Breast epithelium (tissue), 4 donors: ENCODE measurements around the gene PRMT6. TPM values are rescaled to one million over a fixed set of nuclear protein-coding genes. Genes with fewer than 3 reads are reported as not detected.

ENCODE experiments used
- DNase-seq, 2 donors: peaks; one replicate each; pipeline ENCODE4 v3.0.0-alpha.2; 2019; ENCODE audit warnings: low spot score in 2 of 2
- H3K27ac ChIP-seq, 2 donors: fragments of 200-600 bp; sonication (generic) in 1 of 2; one replicate each; pipeline ENCODE4 v1.5.1; 2016 to 2019; ENCODE audit warnings: mild to moderate bottlenecking in 1 of 2
- H3K27me3 ChIP-seq, 2 donors: fragments of 200-600 bp; sonication (generic) in 1 of 2; one replicate each; pipeline versions ENCODE4 v1.5.1 to v1.6.0; 2017 to 2019; ENCODE audit warnings: control low read depth in 1 of 2, mild to moderate bottlenecking in 1 of 2
- H3K36me3 ChIP-seq: fragments of 200-600 bp; one replicate; pipeline ENCODE4 v1.5.1; 2019
- H3K4me1 ChIP-seq, 2 donors: fragments of 200-600 bp; sonication (generic); one replicate each; pipeline ENCODE4 v1.5.1; 2016 to 2019; ENCODE audit warnings: control low read depth in 1 of 2
- H3K4me3 ChIP-seq, 3 donors: fragments of 200-600 bp; sonication (generic); 1 replicate in 2 of 3; 2 replicates in 1 of 3; pipeline ENCODE4 v1.5.1; 2016 to 2019; ENCODE audit warnings: mild to moderate bottlenecking in 3 of 3, moderate library complexity in 2 of 3
- H3K9me3 ChIP-seq, 2 donors: fragments of 200-600 bp; sonication (generic) in 1 of 2; one replicate each; pipeline ENCODE4 v1.5.1; 2016 to 2019; ENCODE audit warnings: control low read depth in 1 of 2
- CTCF ChIP-seq, 3 donors: fragments of 450-650 bp; IDR thresholded peaks; one replicate each; pipeline ENCODE4 v1.5.1; 2016 to 2017; ENCODE audit warnings: antibody characterized with exemption in 3 of 3, mild to moderate bottlenecking in 3 of 3, moderate library complexity in 3 of 3
- POLR2A ChIP-seq: fragments of 450-650 bp; IDR thresholded peaks from one replicate; pipeline ENCODE4 v1.6.1; 2016; ENCODE audit warnings: antibody characterized with exemption, mild to moderate bottlenecking, moderate library complexity
- POLR2AphosphoS5 ChIP-seq, 3 donors: sonication (generic); formaldehyde crosslinking; IDR thresholded peaks; one replicate each; pipeline ENCODE4 v1.6.1; 2017; ENCODE audit warnings: antibody characterized with exemption in 3 of 3
- intact Hi-C: fragments of 100-400 bp; cut with DNase I; formaldehyde crosslinking; loops from one replicate; pipeline ENCODE4 v1.15.1; 2023; ENCODE audit warnings: low total_unique reads
- total RNA-seq, 3 donors: library from RNA; depleted of rRNA; stranded (reverse); fragments of >200 nt; gene quantifications; one replicate each; pipeline ENCODE4 v1.1.0, GENCODE V29; 2016

The PRMT6 gene
- total RNA-seq, 3 donors from 2014 or later: 6.7 to 18.7 (median 17.6) TPM

- Histone ChIP-seq H3K4me3 (no peak overlapping the region), H3K36me3 (no peaks in the 10 kb centered on the region), H3K27ac (no peak overlapping the region), H3K27me3 (no peaks in the 10 kb centered on the region), H3K9me3 (no peaks in the 10 kb centered on the region), H3K4me1 (no peaks in the 10 kb centered on the region)
- TF ChIP-seq POLR2AphosphoS5 (IDR thresholded peaks at IDR 0.05): no peak
- no peak for TF ChIP-seq POLR2A
- no peak for TF ChIP-seq CTCF (IDR thresholded peaks at IDR 0.05)
- intact Hi-C loops: no loop called here
- no peak for DNase-seq
Measured at GRCh38 chr1:107098961-107099360, 42.5 kb downstream of the PRMT6 start.

- DNase-seq: no peak
- intact Hi-C loops: no loop called here
Measured at GRCh38 chr1:107100331-107100984, 44.0 kb downstream of the PRMT6 start.

GRCh38 chr1:107105914-107106313, 49.4 kb downstream of the PRMT6 start:
- Histone ChIP-seq H3K4me1 (no peaks in the 10 kb centered on the region), H3K27ac (no peak overlapping the region), H3K4me3 (no peak overlapping the region), H3K9me3 (no peaks in the 10 kb centered on the region), H3K36me3 (no peaks in the 10 kb centered on the region), H3K27me3 (no peaks in the 10 kb centered on the region)
- no peak for TF ChIP-seq CTCF (IDR thresholded peaks at IDR 0.05)
- TF ChIP-seq POLR2AphosphoS5 (IDR thresholded peaks at IDR 0.05): no peak
- TF ChIP-seq POLR2A: no peak
- intact Hi-C loops: loop anchor here (2.0 kb wide), 1 partner anchor 15 kb away; no protein-coding TSS in a partner anchor
- no peak for DNase-seq

More at GRCh38 chr1:107100331-107100984, 44.0 kb downstream of the PRMT6 start:
- Histone ChIP-seq H3K36me3 (no peaks in the 10 kb centered on the region), H3K4me1 (no peaks in the 10 kb centered on the region), H3K27ac (no peak overlapping the region), H3K4me3 (no peak overlapping the region), H3K9me3 (no peaks in the 10 kb centered on the region), H3K27me3 (no peaks in the 10 kb centered on the region)
- TF ChIP-seq CTCF (IDR thresholded peaks at IDR 0.05): no peak
- no peak for TF ChIP-seq POLR2AphosphoS5 (IDR thresholded peaks at IDR 0.05)
- TF ChIP-seq POLR2A: no peak

Other genes starting within 250 kb of the PRMT6 start
- 1 to 10 TPM in 1 of 3 donors, under 1 TPM in 2; 0.32 to 5.7 (median 0.98) TPM for gene NTNG1, start 84.4 kb downstream of the PRMT6 start, total RNA-seq